Activated T-helper 2 cell treated with anti-CD3 and anti-CD28 coated beads, Interferon-gamma antibody, Interleukin-2, Interleukin-4, amounts not matched to agents 10 μg/mL and 5 μg/mL and 100 μg/mL, durations not matched to agents 14 hours and 24 hours and 36 hours (primary cell): ENCODE measurements around the gene EGLN3. TPM values are rescaled to one million over a fixed set of nuclear protein-coding genes. Genes with fewer than 3 reads are reported as not detected.

Experiments
- DNase-seq: peaks from one replicate; pipeline ENCODE4 v3.0.0; 2021; ENCODE audit warnings: low spot score
- H3K27ac Mint-ChIP-seq: one replicate; pipeline ENCODE4 v1.8.0; 2021; ENCODE audit warnings: mixed read lengths
- H3K27me3 Mint-ChIP-seq: one replicate; pipeline ENCODE4 v1.8.0; 2021; ENCODE audit warnings: low read depth, mixed read lengths
- H3K36me3 Mint-ChIP-seq: one replicate; pipeline ENCODE4 v1.8.0; 2021; ENCODE audit warnings: low read depth, mixed read lengths
- H3K4me1 Mint-ChIP-seq: one replicate; pipeline ENCODE4 v1.8.0; 2021; ENCODE audit warnings: low read depth, mixed read lengths
- H3K4me3 Mint-ChIP-seq: one replicate; pipeline ENCODE4 v1.8.0; 2021; ENCODE audit warnings: low read depth, mild to moderate bottlenecking, moderate library complexity, mixed read lengths
- H3K9me3 Mint-ChIP-seq: one replicate; pipeline ENCODE4 v1.8.0; 2021; ENCODE audit warnings: mixed read lengths
- intact Hi-C: fragments of 100-400 bp; cut with micrococcal nuclease; formaldehyde crosslinking; loops from one replicate; pipeline ENCODE4 v1.15.1; 2023
- total RNA-seq: library from RNA; stranded (reverse); gene quantifications from 2 replicates; pipeline ENCODE4 v1.2.3, GENCODE V29; 2022

The EGLN3 gene
- total RNA-seq, 1 donor from 2014 or later = 16.0 TPM

- no peak overlapping the region for H3K4me3 Mint-ChIP-seq
- H3K36me3 Mint-ChIP-seq = peaks cover 2% of the 10 kb centered on the region
- peaks cover 20% of the 10 kb centered on the region for H3K9me3 Mint-ChIP-seq
- no peak overlapping the region for H3K27ac Mint-ChIP-seq
- no peak for DNase-seq
- H3K4me1 Mint-ChIP-seq = peaks cover 3% of the 10 kb centered on the region
- intact Hi-C loops = no loop called here
- peaks cover 9% of the 10 kb centered on the region for H3K27me3 Mint-ChIP-seq
Measured at GRCh38 chr14:33897878-33898535, 52.9 kb downstream of the EGLN3 start.

GRCh38 chr14:33897382-33897781, 53.5 kb downstream of the EGLN3 start:
- no peak for DNase-seq
- Mint-ChIP-seq H3K27me3 (peaks cover 6% of the 10 kb centered on the region), H3K4me1 (peaks cover 2% of the 10 kb centered on the region), H3K9me3 (peaks cover 19% of the 10 kb centered on the region), H3K36me3 (peaks cover 2% of the 10 kb centered on the region), H3K4me3 (no peak overlapping the region), H3K27ac (no peak overlapping the region)
- intact Hi-C loops = no loop called here

DNA sequence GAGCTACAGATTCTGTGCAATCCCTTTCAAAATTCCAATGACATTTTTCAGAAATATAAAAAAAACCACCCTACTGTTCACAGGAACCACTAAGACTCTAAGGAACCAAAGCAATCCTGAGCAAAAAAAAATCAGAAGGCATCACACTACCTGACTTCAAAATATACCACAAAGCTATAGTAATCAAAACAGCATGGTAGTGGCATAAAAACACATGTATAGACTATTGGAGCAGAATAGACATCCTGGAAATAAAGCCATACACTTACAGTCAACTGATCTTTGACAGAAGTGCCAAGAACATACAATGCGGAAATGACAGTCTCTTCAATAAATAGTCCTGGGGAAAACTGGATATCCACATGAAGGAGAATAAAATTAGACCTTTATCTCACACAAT, 56.5 kb downstream of the EGLN3 start:
- Mint-ChIP-seq H3K27ac (no peak overlapping the region), H3K36me3 (peaks cover 14% of the 10 kb centered on the region), H3K9me3 (peaks cover 42% of the 10 kb centered on the region), H3K27me3 (peaks cover 9% of the 10 kb centered on the region), H3K4me3 (no peak overlapping the region), H3K4me1 (peaks cover 15% of the 10 kb centered on the region)
- no peak for DNase-seq
- intact Hi-C loops = no loop called here

DNA sequence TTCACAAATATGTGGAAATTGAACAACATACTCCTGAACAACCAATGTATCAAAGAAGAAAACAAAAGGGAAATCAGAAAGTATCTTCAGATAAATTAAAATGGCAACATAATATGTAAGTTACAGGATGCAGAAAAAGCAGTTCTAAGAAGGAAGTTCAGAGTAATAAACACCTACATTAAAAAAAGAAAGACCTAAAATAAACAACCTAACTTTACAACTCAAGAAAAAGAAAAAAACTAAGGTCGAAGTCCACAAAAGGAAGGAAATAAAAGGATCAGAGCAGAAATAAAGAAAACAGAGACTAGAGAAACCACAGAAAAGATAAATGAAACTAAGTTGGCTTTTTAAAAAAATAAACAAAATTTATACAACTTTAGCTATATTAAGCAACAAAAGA, 59.2 kb downstream of the EGLN3 start:
- Mint-ChIP-seq H3K9me3 (peaks cover 58% of the 10 kb centered on the region), H3K27ac (no peak overlapping the region)

DNA sequence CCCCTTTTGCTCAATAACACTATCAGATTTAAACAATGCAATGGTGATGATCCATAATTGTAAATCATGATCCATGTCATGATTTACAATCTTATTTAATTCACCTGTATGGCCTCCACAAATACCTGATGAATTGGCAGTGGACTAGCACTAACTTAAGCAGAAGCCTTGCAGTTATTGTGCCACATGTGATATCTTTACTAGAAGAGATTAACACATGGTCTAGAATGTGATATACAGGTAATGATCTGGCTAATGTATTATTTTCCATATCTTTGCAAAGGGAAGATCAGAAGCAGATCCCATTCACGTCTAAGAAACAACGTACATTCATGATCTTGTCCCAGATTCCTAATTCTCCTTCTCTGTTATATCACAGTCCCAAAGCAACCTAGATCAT, 66.0 kb downstream of the EGLN3 start:
- intact Hi-C loops = loop anchor here (5.0 kb wide), 1 partner anchor 38 kb away; no protein-coding TSS in a partner anchor
- H3K27me3 Mint-ChIP-seq = peaks cover 14% of the 10 kb centered on the region
- H3K36me3 Mint-ChIP-seq = peaks cover 7% of the 10 kb centered on the region
- no peak for DNase-seq
- H3K4me3 Mint-ChIP-seq = no peak overlapping the region
- H3K27ac Mint-ChIP-seq = no peak overlapping the region
- H3K9me3 Mint-ChIP-seq = peaks cover 21% of the 10 kb centered on the region
- H3K4me1 Mint-ChIP-seq = peaks cover 6% of the 10 kb centered on the region

More for the DNA sequence above, 59.2 kb downstream of the EGLN3 start:
- no peak for DNase-seq
- H3K4me1 Mint-ChIP-seq = peaks cover 15% of the 10 kb centered on the region
- no peak overlapping the region for H3K4me3 Mint-ChIP-seq
- peaks cover 10% of the 10 kb centered on the region for H3K27me3 Mint-ChIP-seq
- peaks cover 21% of the 10 kb centered on the region for H3K36me3 Mint-ChIP-seq
- intact Hi-C loops = no loop called here

GRCh38 chr14:33880330-33880729, 70.5 kb downstream of the EGLN3 start:
- Mint-ChIP-seq H3K9me3 (peaks cover 35% of the 10 kb centered on the region), H3K4me1 (peaks cover 15% of the 10 kb centered on the region), H3K4me3 (no peak overlapping the region), H3K27me3 (peaks cover 8% of the 10 kb centered on the region), H3K36me3 (peaks cover 29% of the 10 kb centered on the region), H3K27ac (no peak overlapping the region)
- intact Hi-C loops = loop anchor here (5.0 kb wide), 1 partner anchor 33 kb away; no protein-coding TSS in a partner anchor
- DNase-seq = no peak

DNA sequence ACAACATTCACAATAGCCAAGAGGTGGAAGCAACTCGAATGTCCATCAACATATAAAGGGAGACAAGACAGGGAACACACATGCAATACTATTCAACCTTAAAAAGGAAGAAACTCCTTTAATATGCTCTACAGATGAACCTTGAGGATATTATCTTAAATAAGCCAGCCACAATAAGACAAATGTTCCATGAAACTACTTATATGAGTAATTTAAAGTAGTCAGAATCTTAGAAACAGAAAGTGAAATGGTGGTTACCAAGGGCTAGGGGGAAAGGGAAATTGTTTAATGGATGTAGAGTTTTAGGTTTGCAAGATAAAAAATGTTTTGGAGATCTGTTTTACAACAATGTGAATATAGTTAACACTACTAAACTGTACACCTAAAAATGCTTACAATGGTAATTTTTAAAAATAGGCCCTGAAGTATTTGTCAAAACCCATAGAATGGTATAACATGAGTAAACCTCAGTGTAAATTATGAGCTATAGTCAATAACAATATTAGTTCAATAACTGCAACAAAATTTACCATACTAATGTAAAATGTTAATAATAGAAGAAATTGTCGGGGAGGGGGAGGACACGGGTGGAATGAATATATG, 71.1 kb downstream of the EGLN3 start:
- Mint-ChIP-seq H3K4me1 (peaks cover 15% of the 10 kb centered on the region), H3K27me3 (peaks cover 6% of the 10 kb centered on the region), H3K27ac (no peak overlapping the region), H3K9me3 (peaks cover 39% of the 10 kb centered on the region), H3K4me3 (no peak overlapping the region), H3K36me3 (peaks cover 32% of the 10 kb centered on the region)
- intact Hi-C loops = loop anchor here (5.0 kb wide), 1 partner anchor 32 kb away; no protein-coding TSS in a partner anchor
- no peak for DNase-seq

DNA sequence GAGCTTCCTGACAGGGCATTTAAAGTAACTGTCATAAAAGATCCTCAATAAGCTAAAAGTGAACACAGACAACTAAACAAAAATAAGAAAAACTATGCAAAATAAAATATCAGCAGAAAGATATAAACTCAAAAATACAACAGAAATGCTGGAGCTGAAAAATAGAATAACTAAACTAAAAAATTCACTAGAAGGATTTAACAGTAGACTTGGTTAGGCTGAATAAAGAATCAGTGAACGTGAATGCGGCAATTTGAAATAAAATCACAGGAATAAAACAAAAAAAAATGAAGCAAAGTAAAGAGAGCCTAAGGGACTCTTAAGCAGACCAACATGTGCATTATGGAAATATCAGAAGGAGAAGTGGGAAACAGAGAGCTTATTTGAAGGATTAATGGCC, 74.6 kb downstream of the EGLN3 start:
- Mint-ChIP-seq H3K27ac (no peak overlapping the region), H3K36me3 (peaks cover 37% of the 10 kb centered on the region), H3K4me3 (no peak overlapping the region), H3K4me1 (peaks cover 15% of the 10 kb centered on the region), H3K9me3 (peaks cover 54% of the 10 kb centered on the region), H3K27me3 (peaks cover 13% of the 10 kb centered on the region)
- DNase-seq = no peak
- intact Hi-C loops = no loop called here
